Measurements from ENCODE around the gene ZNF181.
"Not testable (repeated sequence)": the region's sequence is repeated elsewhere in the genome, so short reads cannot be mapped to it uniquely, and the experiment has no call there.

ZNF181 gene

DNA sequence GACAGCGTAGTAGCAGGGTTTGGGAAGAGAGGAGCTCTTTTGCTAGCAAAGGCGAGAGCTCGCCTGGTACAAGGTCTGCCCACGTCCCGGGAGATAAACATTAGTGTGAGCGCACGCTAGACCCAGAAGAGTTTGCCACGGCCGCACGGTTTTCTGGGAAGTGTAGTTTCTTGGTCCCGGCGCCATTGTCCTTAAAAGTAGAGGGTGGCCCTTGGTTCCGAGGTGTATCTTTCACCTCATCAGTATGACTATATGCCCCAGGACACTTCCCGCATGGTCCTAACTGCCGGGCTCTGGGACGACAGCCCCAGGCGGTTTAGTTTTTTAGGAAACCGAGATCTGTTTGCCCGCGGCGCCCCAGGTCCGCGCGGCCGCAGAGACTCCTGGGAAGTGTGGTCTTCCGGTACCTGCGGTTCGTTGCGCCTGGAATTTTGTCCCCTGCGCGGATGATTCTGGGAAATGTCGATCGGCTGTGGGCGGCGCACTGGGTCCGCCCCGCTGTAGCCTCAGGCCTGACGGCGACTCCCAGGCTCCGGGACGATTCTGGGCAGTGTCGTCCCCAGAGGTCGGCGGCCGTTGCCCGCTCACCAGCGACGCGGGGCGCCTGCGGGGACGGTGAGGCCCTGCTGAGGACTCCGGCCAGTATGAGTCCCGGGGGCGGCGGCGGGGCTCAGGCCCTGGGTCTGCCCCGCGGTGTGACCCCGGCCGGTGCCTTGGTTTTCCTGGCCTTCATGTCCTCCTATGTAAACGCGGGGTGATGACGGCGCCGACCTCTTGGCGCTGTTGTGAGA lies at the start of gene ZNF181:
Gene ZNF181 (plus strand): TSS at position 498 of the 791 bp plus-strand sequence. CDS start 795 bp downstream, outside the sequence.
- peak; percentile 62 for DNase-seq

DNA sequence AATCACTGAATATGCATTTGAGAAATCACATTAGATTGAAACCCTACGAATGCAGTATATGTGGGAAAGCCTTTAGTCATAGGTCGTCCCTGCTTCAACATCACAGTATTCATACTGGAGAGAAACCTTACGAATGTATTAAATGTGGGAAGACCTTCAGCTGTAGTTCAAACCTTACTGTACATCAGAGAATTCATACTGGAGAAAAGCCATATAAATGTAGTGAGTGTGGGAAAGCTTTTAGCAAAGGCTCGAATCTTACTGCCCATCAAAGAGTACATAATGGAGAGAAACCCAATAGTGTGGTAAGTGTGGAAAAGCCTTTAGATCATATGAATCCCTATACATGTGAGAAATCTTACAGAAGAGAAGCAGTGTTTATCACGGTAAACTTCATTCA lies 48.8 kb upstream of the ZNF181 start:
- not testable (repeated sequence) for DNase-seq

DNA sequence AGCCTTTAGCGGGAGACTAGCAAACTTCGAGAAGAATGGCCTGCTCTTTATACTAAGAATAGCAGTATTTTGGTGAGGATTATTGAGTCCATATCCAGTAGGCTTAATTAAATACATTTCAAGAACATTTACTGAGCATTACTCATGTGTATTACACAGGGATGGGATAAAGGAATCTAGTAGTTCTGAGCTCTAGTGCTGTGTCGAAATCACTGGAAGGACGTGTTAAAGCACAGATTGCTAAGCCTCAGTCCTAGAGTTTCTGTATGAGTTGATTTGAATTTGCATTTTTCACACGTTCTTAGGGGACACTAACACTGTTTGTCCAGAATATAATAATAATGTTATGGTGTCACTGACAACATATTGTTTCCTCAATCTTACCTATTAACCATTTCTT lies 47.6 kb upstream of the ZNF181 start:
- DNase-seq: no peak

GRCh38 chr19:34687348-34687747 lies 46.7 kb upstream of the ZNF181 start:
- DNase-seq: no peak

GRCh38 chr19:34688592-34688991 lies 45.5 kb upstream of the ZNF181 start:
- DNase-seq: no peak

GRCh38 chr19:34690372-34690771 lies 43.7 kb upstream of the ZNF181 start:
- no peak for DNase-seq

DNA sequence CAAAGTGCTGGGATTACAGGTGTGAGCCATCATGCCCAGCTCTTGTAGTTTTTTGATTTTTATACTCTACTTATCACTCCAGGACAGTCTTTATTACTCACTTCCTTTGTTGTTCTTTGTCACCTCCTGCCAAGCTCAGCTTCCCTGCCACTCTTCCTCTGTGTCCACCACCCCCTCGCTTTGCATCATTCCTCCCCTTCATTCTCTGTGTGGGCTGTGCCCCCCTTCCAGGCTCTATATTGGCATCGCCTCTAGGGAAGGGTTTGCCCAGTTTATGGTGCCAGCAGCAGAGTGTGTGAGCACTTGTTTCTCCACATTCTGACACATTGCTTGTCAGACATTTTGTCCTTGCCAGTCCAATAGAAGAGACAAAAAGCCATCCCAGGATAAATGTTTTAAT lies 41.5 kb upstream of the ZNF181 start:
- no peak for DNase-seq

GRCh38 chr19:34707661-34708060 lies 26.4 kb upstream of the ZNF181 start:
- DNase-seq: no peak

GRCh38 chr19:34711890-34712289 lies 22.2 kb upstream of the ZNF181 start:
- DNase-seq: no peak

GRCh38 chr19:34712395-34713261 lies 21.4 kb upstream of the ZNF181 start:
- DNase-seq: peak; percentile 60

GRCh38 chr19:34713262-34713637 lies 20.8 kb upstream of the ZNF181 start:
- no peak for DNase-seq

DNA sequence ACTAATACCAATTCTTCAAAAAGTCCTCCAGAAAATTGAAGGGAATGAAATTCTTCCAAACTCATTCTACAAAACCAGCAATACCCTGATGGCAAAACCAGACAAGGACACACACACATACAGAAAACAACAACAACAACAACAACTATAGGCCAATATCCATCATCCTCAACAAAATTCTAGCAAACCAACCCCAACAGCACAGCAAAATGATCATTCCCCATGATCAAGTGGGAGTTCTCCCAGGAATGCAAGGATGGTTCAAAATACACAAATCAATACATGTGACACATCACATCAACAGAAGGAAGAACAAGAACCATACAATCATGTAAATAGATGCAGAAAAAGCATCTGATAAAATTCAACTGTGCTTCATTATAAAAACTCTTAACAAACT lies 18.7 kb upstream of the ZNF181 start:
- no peak for DNase-seq

DNA sequence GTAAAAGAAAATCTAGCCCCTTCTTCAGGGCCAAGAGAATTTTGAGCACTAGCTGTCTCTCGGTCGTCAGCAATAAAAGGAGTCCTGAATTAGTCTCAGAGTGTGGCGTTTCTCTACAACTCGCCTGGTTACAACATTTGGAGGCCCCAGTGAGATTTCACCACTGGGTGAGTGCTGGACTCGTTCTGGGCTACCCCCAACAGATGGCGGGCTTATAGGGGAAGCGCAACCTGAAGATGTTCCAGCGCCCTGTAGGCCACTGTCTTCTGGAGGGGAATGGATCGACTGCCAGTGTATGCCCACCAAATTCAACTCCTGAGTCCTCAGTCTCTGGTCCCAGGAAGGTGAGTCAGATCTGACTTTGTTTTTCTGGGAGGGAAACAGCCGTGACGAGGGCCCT lies 11.7 kb upstream of the ZNF181 start:
- DNase-seq: no peak

- no peak for DNase-seq
These were observed 8.6 kb upstream of the ZNF181 start for GRCh38 chr19:34725400-34725799.

- no peak for DNase-seq
These were observed 2.8 kb upstream of the ZNF181 start for GRCh38 chr19:34731019-34731829.

DNA sequence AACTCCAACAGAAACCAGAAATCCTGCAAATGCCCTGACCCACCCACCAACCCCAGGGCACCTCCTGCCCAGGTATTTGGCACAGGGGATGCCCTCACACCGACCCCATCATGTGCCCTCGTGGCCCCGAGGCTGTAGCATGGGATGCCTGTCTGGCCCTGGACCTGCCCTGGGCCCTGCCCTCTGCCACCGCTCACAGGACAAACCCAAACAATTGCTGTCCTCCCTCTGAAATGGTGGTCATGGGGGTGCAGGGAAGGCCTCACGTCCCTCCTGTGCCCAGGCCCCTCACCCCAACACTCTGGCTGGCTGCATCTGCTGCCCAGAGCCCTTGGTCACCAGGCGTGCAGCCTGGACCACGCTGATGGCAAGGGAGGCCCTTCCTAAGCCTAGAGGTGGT lies 2.1 kb upstream of the ZNF181 start:
- no peak for DNase-seq

DNA sequence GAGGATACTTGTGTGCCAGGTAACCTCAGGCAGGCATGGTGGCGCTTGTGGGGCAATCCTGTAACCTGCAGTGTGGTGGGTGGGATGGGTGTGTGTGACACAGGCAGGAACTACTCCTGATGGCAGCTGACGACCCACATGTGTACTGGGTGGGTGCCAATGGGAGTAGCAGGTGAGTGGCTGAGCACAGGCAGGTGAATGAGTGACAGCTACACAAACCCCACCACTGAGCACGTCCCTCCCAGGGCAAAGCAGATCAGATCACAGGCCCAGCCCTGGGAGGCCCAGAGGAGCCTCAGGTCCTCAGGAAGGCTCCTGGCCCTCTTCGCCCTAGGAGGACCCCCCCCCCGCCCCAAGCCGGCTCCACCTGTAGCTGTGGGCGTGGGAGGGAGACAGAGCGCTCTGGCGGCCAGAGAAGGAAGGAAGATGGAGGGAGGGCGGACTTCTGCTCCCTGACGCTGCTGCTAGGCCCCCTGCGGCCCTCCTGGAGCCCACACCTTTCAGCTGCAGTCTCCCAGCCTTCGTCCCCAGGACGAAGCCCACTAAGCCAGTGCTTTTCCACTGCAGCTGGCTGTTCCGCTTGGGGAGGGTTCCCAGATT lies 1.3 kb upstream of the ZNF181 start:
- no peak for DNase-seq

- no peak for DNase-seq
These were observed 737 bp upstream of the ZNF181 start for GRCh38 chr19:34733266-34733745.

DNA sequence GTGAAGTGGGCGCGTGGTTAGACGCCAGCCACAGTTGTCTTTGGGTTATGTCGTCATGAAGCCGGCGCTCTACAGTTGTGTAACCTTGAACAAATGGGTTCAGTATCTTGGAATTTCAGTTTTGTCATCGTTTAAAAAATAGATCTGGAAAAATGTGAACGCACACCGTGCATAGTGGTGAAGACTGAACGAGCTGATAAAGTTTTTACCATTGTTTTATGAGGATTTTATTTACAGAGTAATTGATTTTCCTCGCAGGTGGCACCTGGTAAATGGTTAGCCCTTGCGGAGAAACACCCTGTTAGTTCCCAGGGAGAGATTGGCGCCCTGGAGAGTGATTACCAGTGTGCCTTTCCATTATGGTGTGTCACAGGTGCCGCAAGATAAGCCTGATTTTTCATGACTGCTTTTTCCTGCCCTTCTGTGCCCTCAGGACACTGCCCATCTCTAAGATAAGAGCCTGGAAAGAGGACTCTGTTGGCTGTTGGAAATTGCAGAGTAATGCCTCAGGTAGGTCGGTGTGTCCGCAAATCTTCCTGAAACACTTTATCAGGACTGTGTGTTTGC lies 577 bp downstream of the ZNF181 start:
- DNase-seq: no peak

- no peak for DNase-seq
These were observed 11.1 kb downstream of the ZNF181 start for GRCh38 chr19:34744896-34745690.

GRCh38 chr19:34757441-34757840 lies 23.4 kb downstream of the ZNF181 start:
- no peak for DNase-seq
